GM18511 (cell line): ENCODE data around the gene CAST.

Experiments
- ATAC-seq: cut with Tn5 transposase; IDR thresholded peaks from one replicate; pipeline ENCODE4 v1.9.1; 2021; ENCODE audit warnings: mild to moderate bottlenecking, moderate library complexity; ENCODE audit not compliant: unreplicated experiment

Gene CAST

GRCh38 chr5:96709152-96709821 lies 47.1 kb downstream of the CAST start:
- ATAC-seq: no peak

DNA sequence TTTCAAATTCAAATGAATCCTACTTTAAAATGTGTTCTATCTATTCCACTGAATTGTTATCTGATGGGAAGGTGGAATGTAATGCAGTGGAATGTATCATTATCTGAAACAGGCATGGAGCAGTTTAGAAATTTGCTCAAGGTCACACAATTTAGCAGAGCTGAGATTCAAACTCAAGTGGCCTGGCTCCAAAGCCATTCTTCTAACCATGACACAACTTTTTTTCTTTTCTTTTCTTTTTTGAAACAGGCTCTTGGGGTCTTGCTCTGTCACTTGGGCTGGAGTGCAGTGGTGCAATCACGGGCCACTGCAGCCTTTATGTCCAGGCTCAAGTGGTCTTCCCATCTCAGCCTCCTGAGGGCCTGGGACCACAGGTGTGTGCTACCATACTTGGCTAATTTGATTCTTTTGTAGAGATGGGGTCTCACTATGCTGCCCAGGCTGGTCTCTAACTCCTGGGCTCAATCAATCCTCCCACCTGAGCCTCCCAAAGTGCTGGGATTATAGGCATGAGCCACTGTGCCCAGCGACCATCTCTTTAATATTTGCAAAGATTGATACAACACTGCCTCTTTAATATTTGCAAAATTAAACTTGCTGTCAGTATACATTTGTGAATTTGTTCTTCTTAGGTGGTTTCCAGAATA lies 50.0 kb downstream of the CAST start:
- no peak for ATAC-seq

- ATAC-seq: no peak
Measured at GRCh38 chr5:96714450-96714849, 52.3 kb downstream of the CAST start.

DNA sequence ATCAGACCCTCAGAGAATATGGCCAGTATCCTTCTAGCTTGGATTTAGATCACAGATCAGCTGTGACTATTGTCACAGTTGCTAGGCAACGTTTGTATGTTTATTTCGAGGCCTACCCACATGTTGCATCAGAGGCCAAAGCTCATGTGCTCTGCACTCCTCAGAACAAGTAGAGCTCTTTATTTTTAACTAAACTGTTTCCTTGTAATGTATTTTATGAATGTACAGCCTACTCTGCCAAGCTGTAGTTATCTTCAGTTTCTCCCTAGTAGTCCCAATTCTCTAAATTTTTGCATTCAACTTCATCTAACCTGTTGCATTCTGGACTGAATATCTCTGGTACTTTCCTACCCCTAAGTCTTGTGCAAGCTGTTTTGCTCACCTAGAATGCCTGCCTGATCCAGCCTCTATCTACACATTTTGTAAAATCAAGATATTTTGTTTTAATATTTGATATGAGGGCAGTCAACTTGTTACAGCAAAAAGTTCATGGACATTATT lies 52.8 kb downstream of the CAST start:
- peak; percentile 68 for ATAC-seq

DNA sequence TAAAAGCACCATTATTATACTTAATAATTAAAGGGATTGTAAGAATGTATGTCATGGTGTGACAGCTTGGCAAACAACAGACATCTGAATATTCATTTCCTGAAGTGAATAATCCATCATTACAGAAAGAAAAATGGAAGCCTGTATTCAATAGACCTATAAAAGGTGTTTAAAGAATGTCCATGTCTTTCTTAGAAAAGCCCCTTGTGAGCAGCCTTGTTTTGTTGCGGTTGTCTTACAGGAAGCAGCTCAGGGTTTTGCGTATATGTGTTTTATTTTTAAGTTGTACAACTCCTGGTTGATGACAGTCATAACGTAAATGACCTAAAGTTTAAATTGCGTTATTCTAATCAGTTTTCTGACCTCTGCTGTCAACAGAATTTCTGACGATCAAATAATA lies 53.8 kb downstream of the CAST start:
- no peak for ATAC-seq

DNA sequence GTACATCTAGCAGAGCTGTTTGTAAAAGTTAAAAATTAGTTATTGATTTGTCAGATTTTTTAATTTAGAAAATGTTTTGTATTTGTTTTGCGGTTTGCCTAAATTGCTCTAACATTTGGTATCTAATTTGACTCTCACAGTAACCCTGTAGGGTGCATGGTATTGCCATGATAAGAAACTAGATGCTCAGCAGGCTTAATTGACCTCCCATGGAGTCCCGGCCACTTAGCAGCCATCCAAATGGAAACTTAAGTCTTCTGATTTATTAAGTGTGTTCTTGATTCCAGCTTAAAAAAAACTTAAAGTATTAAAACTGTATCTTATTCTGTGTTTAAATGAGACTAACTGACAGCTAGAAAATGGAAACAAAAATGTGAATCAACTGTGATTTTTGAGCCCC lies 54.5 kb downstream of the CAST start:
- no peak for ATAC-seq

DNA sequence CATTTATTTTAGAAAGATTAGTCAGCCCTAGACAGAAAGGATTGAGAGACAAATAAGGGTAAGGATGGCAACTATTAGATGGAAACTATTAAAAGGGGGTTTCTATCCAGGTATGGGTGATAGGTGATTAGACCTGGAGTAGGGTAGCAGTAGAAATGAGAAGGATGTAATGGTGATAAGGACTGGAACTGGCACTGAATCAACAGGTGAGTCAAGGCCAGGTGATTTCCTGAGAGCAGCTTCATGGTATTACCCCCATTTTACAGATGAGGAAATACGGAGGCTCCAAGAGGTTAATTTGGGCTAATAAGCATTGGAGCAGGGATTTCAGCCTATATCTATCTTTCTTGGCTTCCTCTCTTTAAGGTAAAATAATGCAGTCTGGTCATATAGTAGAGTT lies 55.7 kb downstream of the CAST start:
- no peak for ATAC-seq

DNA sequence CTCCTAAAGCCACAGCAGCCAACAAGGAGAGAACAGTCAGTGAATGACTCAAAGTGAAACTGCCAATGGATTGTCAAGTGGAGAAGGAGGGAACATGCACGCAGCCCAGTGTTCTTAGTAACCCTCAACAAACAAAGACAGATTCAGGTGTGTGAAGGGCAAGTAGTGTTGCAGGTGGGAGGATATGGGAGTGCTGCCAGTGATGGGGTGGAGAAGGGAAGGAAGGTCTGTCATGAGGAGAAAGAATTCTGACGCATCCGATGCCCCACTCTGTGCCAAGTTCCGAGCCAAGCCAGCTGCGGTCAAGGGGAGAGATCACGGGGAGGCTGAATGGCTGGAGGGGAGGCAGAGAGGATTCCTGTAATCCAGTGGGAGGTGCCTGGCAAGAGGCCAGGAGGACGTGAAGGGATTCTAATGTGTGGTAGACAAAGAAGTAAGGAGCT lies 56.5 kb downstream of the CAST start:
- ATAC-seq: no peak

- no peak for ATAC-seq
Measured at GRCh38 chr5:96720408-96720807, 58.2 kb downstream of the CAST start.

GRCh38 chr5:96721351-96721977 lies 59.3 kb downstream of the CAST start:
- no peak for ATAC-seq

DNA sequence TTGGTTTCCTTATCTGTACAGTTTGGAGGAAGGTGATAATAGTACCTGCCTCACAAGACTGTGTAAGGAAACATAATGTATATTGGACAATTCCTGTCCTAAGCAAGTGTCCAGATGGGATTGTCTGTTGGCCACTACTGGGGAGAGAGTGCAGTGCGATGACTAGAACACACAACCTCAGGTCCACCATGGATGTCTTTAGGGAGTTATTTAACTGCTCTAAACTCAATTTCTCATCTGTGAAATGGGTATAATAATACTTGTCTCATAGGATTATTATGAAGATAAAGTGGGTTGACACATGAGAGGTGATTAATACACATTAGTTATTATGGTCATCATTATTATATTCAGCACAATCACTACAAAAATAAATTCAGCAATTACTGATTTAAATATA lies 63.1 kb downstream of the CAST start:
- no peak for ATAC-seq

DNA sequence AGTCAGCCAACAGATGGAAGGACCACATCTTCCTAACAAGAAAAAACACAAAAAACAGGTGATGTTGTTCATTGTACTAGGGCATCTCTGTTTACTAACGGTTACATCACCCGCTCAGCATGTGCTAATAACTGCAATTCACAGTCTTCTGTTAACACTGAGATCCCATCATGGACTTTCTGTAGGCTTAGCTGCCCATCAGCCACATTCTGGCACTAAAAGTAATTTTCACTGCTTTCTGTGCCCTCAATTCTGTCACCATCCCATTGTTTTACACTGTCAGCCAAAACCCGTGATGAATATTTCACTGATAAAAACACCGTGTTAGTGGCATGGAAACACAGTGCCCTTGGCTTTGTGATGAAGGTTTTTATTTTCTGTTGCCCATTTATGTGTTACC lies 64.6 kb downstream of the CAST start:
- ATAC-seq: no peak

GRCh38 chr5:96729156-96729555 lies 67.0 kb downstream of the CAST start:
- no peak for ATAC-seq

DNA sequence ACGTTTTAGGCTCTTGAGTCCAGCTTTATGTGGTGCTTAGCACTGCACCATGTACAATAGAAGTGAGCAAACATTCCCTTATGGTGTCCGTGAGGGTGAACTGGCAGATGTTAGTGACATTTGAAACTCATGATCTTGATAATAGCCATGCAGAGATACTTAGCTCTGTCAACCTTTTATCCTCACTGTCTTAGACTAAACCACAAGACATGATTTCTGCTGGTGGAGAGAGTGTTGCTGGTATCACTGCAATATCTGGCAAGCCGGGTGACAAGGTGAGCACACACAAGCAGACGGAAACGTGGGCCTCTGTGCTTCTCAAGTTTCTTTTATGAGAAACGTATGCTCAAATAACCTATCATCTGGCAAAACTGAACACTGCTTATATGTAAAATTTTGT lies 68.4 kb downstream of the CAST start:
- no peak for ATAC-seq

DNA sequence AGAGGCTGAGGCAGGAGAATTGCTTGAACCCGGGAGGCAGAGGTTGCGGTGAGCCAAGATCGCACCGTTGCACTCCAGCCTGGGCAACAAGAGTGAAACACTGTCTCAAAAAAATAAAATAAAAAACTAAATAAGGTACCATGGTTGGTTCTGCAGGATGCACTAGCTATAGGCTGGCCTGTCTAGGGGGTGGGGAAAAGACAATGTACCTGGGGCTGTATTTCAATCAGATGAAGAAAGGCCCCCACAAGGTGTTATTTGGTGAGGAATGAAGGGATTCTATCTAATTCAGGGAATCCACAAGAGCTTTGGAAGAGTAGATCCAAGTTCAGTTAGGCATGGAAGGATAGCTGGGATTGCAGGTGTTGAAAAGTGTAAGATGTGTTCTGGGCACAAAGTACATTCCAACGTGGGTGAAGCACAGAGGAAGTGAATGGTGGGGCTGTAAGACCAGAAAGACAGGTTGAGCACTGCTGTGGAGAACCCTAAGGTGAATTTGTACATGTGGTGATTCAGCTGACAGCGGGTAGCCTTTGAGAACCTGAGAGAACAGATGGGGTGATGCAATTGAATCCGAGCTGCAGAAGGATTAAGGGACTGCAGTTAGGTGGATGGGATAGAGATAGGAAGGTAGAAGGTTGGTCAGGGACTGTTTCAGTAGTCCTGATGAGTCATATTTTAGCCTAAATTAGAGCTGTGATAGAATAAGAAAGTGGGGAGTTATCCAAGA lies 71.8 kb downstream of the CAST start:
- no peak for ATAC-seq

DNA sequence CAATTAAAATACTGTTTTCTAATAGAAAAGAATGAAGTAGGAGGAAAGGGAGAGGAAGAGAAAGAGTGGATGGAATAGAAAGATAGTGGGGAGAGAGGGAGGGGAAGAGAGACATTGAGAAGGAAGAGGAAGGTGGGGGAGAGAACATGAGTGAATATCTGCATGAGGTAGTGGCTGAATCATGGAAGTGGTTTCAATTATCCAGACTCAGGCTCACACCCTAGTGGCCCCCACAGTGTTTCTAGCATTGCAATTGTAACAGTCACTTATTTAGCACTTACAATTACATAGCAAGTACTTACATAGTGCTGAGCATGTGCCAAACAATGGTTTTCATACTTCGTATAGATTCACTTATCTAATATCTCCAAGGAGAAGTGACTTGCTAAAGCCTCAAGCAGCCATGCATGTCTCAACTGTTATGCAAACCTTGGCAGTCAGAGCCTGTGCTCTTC lies 72.7 kb downstream of the CAST start:
- no peak for ATAC-seq

DNA sequence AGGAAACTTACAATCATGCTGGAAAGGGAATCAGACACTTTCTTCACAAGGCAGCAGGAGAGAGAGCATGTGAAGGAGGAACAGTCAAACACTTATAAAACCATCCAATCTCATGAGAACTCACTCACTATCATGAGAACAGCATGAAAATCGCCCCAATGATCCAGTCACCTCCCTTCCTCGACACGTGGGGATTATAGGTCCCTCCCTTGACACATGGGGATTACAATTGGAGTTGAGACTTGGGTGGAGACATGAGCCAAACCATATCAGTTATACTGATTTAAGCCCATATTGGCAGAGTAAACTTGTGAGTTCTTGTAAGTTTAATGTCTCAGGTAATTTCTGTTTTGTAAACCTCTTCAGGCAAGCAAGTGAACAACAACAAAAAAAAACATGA lies 74.8 kb downstream of the CAST start:
- no peak for ATAC-seq

DNA sequence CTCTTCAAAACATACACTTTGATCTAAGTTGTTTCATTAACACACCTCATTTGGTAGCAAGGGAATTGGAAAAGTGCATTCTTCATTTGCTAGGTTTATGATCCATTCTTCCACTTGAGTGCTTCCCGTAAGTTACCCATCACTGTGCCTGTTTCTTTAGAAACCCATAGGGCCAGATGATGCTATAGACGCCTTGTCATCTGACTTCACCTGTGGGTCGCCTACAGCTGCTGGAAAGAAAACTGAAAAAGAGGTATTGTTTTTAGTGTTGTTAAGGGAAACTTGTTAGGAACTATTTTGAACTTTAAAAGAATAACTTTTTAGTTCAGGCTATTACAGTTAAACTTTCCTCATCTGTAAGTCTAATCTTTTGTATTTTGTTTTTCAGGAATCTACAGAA lies 78.9 kb downstream of the CAST start:
- ATAC-seq: no peak

GRCh38 chr5:96741891-96742309 lies 79.7 kb downstream of the CAST start:
- ATAC-seq: no peak

- no peak for ATAC-seq
Measured at GRCh38 chr5:96742538-96742937, 80.4 kb downstream of the CAST start.

GRCh38 chr5:96743065-96743768 lies 81.0 kb downstream of the CAST start:
- no peak for ATAC-seq
